ENCODE results near the gene CES4A. TPM values are rescaled to one million over a fixed set of nuclear protein-coding genes. Genes with fewer than 3 reads are reported as not detected.
"Not testable (repeated sequence)": the region's sequence is repeated elsewhere in the genome, so short reads cannot be mapped to it uniquely, and the experiment has no call there.

Gene CES4A
- total and polyA plus RNA-seq, 2 donors (not counting 1 experiment from before 2014, with no cell fraction given), result 1.3 to 2.1 TPM

- H4K20me1 ChIP-seq (ENCODE audit: control insufficient read depth, extremely low read depth, insufficient read depth, low read length); H3K36me3 ChIP-seq (ENCODE audit: control insufficient read depth, insufficient read depth, low read length); H3K9me3 ChIP-seq (ENCODE audit: control insufficient read depth, insufficient read depth, low read depth, low read length); H3K79me2 ChIP-seq (ENCODE audit: control insufficient read depth, insufficient read depth, low read length); H3K9ac ChIP-seq (ENCODE audit: insufficient read depth, low read length); H2AFZ ChIP-seq (ENCODE audit: low read length); DNase-seq (ENCODE audit: low read depth in 2 of 2); H3K4me3 ChIP-seq (replicated peaks in 1 of 4; ENCODE audit: control extremely low read depth in 1 of 4, insufficient read depth in 1 of 4, low read depth in 3 of 4, low read length in 4 of 4); H3K27ac ChIP-seq (ENCODE audit: insufficient read depth, low read length); H3K27me3 ChIP-seq (ENCODE audit: control insufficient read depth, insufficient read depth, low read length); H3K4me2 ChIP-seq (ENCODE audit: extremely low read depth, insufficient read depth, low read length); H3K4me1 ChIP-seq (ENCODE audit: control insufficient read depth, extremely low read depth, insufficient read depth, low read length): not testable (repeated sequence)
Measured at GRCh38 chr16:66956154-66956457, 32.3 kb upstream of the CES4A start.

GRCh38 chr16:66958857-66959703 lies 29.3 kb upstream of the CES4A start:
- Histone ChIP-seq H3K9me3 (ENCODE audit: control insufficient read depth, insufficient read depth, low read depth, low read length) (no peaks in the 10 kb centered on the region), H3K36me3 (ENCODE audit: control insufficient read depth, insufficient read depth, low read length) (no peaks in the 10 kb centered on the region), H3K4me1 (ENCODE audit: control insufficient read depth, extremely low read depth, insufficient read depth, low read length) (no peaks in the 10 kb centered on the region), H3K4me2 (ENCODE audit: extremely low read depth, insufficient read depth, low read length) (no peak overlapping the region), H3K27me3 (ENCODE audit: control insufficient read depth, insufficient read depth, low read length) (peaks cover 7% of the 10 kb centered on the region), H3K4me3 (replicated peaks in 1 of 4; ENCODE audit: control extremely low read depth in 1 of 4, insufficient read depth in 1 of 4, low read depth in 3 of 4, low read length in 4 of 4) (no peak overlapping the region), H4K20me1 (ENCODE audit: control insufficient read depth, extremely low read depth, insufficient read depth, low read length) (no peaks in the 10 kb centered on the region), H3K9ac (ENCODE audit: insufficient read depth, low read length) (no peak overlapping the region), H3K79me2 (ENCODE audit: control insufficient read depth, insufficient read depth, low read length) (no peaks in the 10 kb centered on the region), H3K27ac (ENCODE audit: insufficient read depth, low read length) (no peak overlapping the region), H2AFZ (ENCODE audit: low read length) (no peak overlapping the region)
- no peak for DNase-seq (ENCODE audit: low read depth in 2 of 2)
- no peak for TF ChIP-seq EZH2 (IDR thresholded peaks at IDR 0.05; ENCODE audit: low read length, missing control alignments)

- no peak for DNase-seq (ENCODE audit: low read depth in 2 of 2)
- Histone ChIP-seq H3K4me2 (ENCODE audit: extremely low read depth, insufficient read depth, low read length) (no peak overlapping the region), H3K4me1 (ENCODE audit: control insufficient read depth, extremely low read depth, insufficient read depth, low read length) (no peaks in the 10 kb centered on the region), H3K9me3 (ENCODE audit: control insufficient read depth, insufficient read depth, low read depth, low read length) (no peaks in the 10 kb centered on the region), H3K27ac (ENCODE audit: insufficient read depth, low read length) (no peak overlapping the region), H3K9ac (ENCODE audit: insufficient read depth, low read length) (no peak overlapping the region), H3K4me3 (replicated peaks in 1 of 4; ENCODE audit: control extremely low read depth in 1 of 4, insufficient read depth in 1 of 4, low read depth in 3 of 4, low read length in 4 of 4) (no peak overlapping the region), H2AFZ (ENCODE audit: low read length) (no peak overlapping the region), H3K79me2 (ENCODE audit: control insufficient read depth, insufficient read depth, low read length) (no peaks in the 10 kb centered on the region), H3K27me3 (ENCODE audit: control insufficient read depth, insufficient read depth, low read length) (peaks cover 7% of the 10 kb centered on the region), H4K20me1 (ENCODE audit: control insufficient read depth, extremely low read depth, insufficient read depth, low read length) (no peaks in the 10 kb centered on the region), H3K36me3 (ENCODE audit: control insufficient read depth, insufficient read depth, low read length) (no peaks in the 10 kb centered on the region)
- TF ChIP-seq EZH2 (IDR thresholded peaks at IDR 0.05; ENCODE audit: low read length, missing control alignments) (no peak), CTCF (conservative IDR thresholded peaks at IDR 0.05 in 1 of 2, IDR thresholded peaks at IDR 0.05 in 1 of 2; ENCODE audit: low read depth in 1 of 2, low read length in 2 of 2) (no peak)
Measured at GRCh38 chr16:66959704-66960161, 28.7 kb upstream of the CES4A start.

- no peak overlapping the region for H3K4me3 ChIP-seq (replicated peaks in 1 of 4; ENCODE audit: control extremely low read depth in 1 of 4, insufficient read depth in 1 of 4, low read depth in 3 of 4, low read length in 4 of 4)
- H3K9me3 ChIP-seq (ENCODE audit: control insufficient read depth, insufficient read depth, low read depth, low read length), result no peaks in the 10 kb centered on the region
- no peaks in the 10 kb centered on the region for H3K36me3 ChIP-seq (ENCODE audit: control insufficient read depth, insufficient read depth, low read length)
- H3K4me1 ChIP-seq (ENCODE audit: control insufficient read depth, extremely low read depth, insufficient read depth, low read length), result no peaks in the 10 kb centered on the region
- TF ChIP-seq EZH2 (IDR thresholded peaks at IDR 0.05; ENCODE audit: low read length, missing control alignments) (no peak), CTCF (conservative IDR thresholded peaks at IDR 0.05 in 1 of 2, IDR thresholded peaks at IDR 0.05 in 1 of 2; ENCODE audit: low read depth in 1 of 2, low read length in 2 of 2) (no peak)
- no peaks in the 10 kb centered on the region for H3K79me2 ChIP-seq (ENCODE audit: control insufficient read depth, insufficient read depth, low read length)
- no peak for DNase-seq (ENCODE audit: low read depth in 2 of 2)
- peaks cover 9% of the 10 kb centered on the region for H3K27me3 ChIP-seq (ENCODE audit: control insufficient read depth, insufficient read depth, low read length)
- no peak overlapping the region for H3K27ac ChIP-seq (ENCODE audit: insufficient read depth, low read length)
- no peak overlapping the region for H3K4me2 ChIP-seq (ENCODE audit: extremely low read depth, insufficient read depth, low read length)
- no peak overlapping the region for H3K9ac ChIP-seq (ENCODE audit: insufficient read depth, low read length)
- H2AFZ ChIP-seq (ENCODE audit: low read length), result no peak overlapping the region
- H4K20me1 ChIP-seq (ENCODE audit: control insufficient read depth, extremely low read depth, insufficient read depth, low read length), result no peaks in the 10 kb centered on the region
Measured at GRCh38 chr16:66960270-66960669, 28.1 kb upstream of the CES4A start.

Data from fibroblast of lung (primary cell).